Fibroblast of lung (primary cell): ENCODE results near the gene GNA12.

Source experiments
- CTCF ChIP-seq, 2 donors: IDR thresholded peaks in 1 of 2; conservative IDR thresholded peaks in 1 of 2; 1 replicate in 1 of 2; 2 replicates in 1 of 2; pipeline ENCODE4 v1.5.1; 2011 to 2012; ENCODE audit warnings: low read length in 2 of 2, control low read depth in 1 of 2, inconsistent platforms in 1 of 2, low read depth in 1 of 2, mild to moderate bottlenecking in 1 of 2
- EZH2 ChIP-seq: IDR thresholded peaks from 2 replicates; pipeline ENCODE4 v1.5.1; 2012; ENCODE audit warnings: low read length, control low read depth, mild to moderate bottlenecking; ENCODE audit errors: missing control alignments

GRCh38 chr7:2794836-2795636 is 49.1 kb downstream of the GNA12 start:
- TF ChIP-seq CTCF (conservative IDR thresholded peaks at IDR 0.05 in 1 of 2, IDR thresholded peaks at IDR 0.05 in 1 of 2; ENCODE audit: low read depth in 1 of 2, low read length in 2 of 2) (no peak), EZH2 (no peak)
